Neural progenitor cell (in vitro differentiated cells): Measurements from ENCODE around the gene ACMSD.

ENCODE experiments used
- EZH2 ChIP-seq: fragments of 200-600 bp; sonication (generic); IDR thresholded peaks from 2 replicates; pipeline ENCODE4 v1.6.1; 2017; ENCODE audit warnings: antibody characterized with exemption, mild to moderate bottlenecking, moderate library complexity
- EZH2phosphoT487 ChIP-seq: fragments of 200-600 bp; sonication (generic); IDR thresholded peaks from 2 replicates; pipeline ENCODE4 v1.6.1; 2017; ENCODE audit warnings: antibody characterized with exemption
- TF ChIP-seq, protein P1 (sequence below): fragments of 200-600 bp; sonication (generic); IDR thresholded peaks from 2 replicates; pipeline ENCODE4 v1.5.1; 2017; ENCODE audit warnings: antibody characterized with exemption, mild to moderate bottlenecking

DNA sequence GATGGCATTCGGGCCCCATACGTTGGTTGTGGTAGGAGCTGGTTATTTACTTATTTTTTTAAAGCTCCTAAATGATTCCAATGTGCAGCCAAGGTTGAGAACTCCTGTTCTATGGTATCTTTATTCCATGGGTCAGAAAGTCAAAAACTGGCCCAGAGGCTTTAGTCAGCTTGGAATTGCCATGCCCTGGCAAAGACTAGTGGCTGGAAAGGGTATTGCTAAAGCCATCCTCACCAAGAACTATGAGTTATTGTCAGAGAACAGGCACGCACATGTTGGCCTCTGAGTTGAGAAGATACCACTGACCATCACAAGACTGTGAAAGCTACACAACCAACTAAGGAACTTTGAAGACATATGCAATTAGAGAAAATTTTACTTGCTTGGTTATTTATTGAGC, 47.9 kb upstream of the ACMSD start:
- TF ChIP-seq EZH2 (no peak), EZH2phosphoT487 (no peak)
- TF ChIP-seq, protein P1, sequence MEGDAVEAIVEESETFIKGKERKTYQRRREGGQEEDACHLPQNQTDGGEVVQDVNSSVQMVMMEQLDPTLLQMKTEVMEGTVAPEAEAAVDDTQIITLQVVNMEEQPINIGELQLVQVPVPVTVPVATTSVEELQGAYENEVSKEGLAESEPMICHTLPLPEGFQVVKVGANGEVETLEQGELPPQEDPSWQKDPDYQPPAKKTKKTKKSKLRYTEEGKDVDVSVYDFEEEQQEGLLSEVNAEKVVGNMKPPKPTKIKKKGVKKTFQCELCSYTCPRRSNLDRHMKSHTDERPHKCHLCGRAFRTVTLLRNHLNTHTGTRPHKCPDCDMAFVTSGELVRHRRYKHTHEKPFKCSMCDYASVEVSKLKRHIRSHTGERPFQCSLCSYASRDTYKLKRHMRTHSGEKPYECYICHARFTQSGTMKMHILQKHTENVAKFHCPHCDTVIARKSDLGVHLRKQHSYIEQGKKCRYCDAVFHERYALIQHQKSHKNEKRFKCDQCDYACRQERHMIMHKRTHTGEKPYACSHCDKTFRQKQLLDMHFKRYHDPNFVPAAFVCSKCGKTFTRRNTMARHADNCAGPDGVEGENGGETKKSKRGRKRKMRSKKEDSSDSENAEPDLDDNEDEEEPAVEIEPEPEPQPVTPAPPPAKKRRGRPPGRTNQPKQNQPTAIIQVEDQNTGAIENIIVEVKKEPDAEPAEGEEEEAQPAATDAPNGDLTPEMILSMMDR = peak; percentile 21
